OCI-LY1 (cell line): ENCODE measurements around the gene COL9A3.

ENCODE experiments used
- CTCF ChIP-seq: fragments of 200-600 bp; sonication (generic), shearing (Covaris generic); IDR thresholded peaks from 2 replicates; pipeline ENCODE4 v1.5.1; 2017; ENCODE audit warnings: mild to moderate bottlenecking, antibody characterized with exemption, low read length, moderate library complexity, mixed read lengths
- EZH2 ChIP-seq: fragments of 200-600 bp; sonication (generic), shearing (Covaris generic); IDR thresholded peaks from 2 replicates; pipeline ENCODE4 v1.8.0; 2017; ENCODE audit warnings: borderline replicate concordance, mixed run types, mild to moderate bottlenecking, antibody characterized with exemption, low read length, moderate library complexity, mixed read lengths

GRCh38 chr20:62835931-62836861 is 19.3 kb downstream of the COL9A3 start:
- no peak for TF ChIP-seq CTCF
- TF ChIP-seq EZH2: no peak
